Left hindlimb (tissue), 1 donor: ENCODE results near the gene AACS.

Experiments
- DNase-seq: peaks from one replicate; pipeline ENCODE4 v3.0.0-alpha.2; 2018

The AACS gene

DNA sequence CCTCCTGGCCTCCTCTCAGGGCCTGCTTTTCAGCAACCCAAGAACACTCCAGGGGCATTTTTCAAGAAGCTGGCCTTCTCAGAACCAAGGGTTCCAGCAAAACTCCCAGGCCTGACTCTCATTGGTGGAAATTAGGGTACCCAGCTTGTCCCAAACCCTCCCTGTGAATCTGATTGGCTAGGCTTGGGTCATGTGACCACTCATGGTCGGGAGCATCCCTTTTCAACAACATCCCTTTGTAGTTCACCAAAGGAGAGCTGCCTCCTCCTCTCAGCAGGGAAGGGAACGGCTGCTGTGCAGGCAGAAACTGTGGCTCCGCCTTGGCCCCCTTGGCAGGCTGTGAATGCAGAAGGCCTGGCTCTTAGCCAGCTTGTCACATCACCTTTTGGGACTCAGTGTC lies 94.5 kb downstream of the AACS start:
- no peak for DNase-seq

DNA sequence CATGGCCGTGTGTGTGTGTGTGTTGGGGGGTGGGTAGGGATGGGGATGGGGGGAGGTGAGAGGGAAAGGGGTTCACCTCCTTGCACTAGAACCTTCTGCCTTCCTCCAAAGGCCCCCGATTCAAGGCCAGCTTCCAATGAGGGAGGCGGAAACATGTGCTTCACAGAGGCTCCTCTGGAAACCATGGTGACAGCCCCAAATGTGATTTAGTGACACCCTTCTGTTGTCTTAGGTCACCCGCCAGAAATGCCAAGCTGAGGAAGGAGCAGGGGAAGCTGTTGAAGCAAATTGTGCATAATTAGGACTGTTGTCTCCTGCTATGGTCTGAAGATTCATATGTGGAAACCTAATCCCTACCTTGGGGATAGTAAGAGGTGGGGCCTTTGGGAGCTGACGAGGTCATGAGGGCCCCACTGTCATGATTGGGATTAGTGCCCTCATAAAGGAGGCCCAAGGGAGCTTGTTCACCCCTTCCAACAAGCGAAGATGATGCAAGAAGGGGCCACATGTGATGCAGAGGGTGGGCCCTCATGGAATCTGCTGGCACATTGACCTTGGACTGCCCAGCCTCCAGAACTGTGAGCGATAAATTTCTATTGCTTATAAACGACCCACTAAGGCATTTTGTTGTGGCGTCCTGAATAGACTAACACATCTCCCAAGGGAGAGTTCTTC lies 95.2 kb downstream of the AACS start:
- DNase-seq = no peak

DNA sequence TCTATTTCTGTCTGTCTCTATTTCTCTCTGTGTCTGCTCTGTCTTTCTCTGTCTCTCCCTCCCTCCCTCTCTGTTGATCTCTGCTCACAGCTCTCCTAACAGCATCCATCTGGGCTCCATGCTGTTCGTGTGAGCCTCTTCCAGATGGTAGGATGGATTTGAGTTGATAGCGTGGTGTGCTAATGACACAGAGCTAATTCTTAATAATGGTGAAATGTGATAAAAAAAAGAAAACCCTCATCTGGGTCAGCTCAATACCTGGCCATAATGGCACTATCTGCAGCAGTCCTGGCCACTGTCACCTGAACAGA lies 96.4 kb downstream of the AACS start:
- no peak for DNase-seq

DNA sequence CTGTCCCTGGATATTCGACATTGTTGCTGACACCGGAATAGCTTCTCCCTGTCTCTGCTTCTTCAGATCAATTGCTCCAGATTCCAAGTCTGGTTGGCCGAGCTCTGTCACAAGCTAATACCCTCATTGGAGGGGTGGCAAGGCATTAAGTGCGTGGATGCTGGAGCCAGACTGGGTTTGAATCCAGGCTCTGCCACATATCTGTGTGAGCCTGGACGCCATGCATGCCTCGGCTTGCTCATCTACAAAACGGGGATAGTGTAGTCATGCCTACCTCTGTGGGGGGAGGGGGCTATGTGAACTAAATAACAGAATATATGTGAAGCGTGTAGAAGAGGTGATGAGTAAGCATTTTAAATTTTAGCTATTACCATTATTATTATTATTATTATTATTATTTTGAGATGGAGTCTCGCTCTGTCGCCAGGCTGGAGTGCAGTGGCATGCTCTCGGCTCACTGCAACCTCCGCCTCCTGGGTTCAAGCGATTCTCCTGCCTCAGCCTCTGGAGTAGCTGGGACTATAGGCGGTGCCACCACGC lies 97.3 kb downstream of the AACS start:
- DNase-seq = no peak

DNA sequence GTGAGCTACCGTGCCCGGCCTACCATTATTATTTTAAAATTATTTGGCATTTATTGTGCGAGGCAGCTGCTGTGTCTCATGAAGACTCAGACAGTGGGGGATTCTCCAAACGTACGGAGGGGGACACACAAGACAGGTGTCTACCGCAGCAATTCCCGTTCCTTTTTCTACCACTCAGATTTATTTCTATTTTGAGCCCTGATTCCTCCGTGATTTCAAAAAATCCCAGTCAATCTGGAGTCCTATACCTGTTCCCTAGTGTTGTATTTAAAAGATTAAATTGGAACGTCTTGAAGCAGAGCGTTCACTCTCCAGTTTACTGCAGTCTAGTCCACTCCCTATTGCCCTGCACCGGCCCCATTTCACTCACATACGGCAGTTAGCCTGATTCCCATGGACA lies 97.9 kb downstream of the AACS start:
- DNase-seq = no peak

DNA sequence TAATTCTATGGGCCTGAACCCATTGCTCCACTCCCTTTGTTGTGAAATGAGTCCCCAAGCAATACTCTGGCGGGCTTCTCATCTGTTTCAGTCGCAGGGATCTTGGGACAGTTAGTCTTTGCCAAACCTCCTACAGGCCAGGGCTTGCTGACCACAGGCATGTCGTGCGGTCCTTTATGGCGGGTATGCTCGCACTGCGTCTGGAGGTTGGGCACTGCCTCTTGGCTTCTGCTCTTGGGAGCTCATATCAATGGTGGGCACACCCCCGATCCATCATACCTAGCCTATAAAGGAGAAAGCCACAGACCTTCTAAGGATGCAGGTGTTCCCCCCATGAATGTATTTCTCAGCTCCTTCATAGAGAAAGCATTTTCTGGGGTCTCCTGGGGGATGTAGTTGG lies 99.3 kb downstream of the AACS start:
- DNase-seq = no peak

DNA sequence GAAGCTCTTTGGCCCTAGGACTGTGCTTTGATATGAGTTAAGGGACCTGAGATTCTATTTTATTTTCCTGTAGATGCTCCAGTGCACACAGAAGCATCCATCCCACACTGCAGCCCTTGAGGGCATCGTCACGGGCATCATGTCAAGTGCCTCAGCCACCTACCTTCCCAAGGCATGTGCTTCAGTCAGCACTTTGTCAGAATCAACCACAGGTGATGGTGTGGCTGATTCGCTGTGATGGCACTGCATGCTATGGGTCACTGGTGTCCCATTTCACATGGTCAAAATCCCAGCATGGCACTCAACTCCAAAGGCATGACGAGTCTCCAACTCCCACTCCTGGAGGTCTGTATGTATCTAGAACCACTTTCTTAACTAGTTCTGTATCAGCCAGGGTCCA lies 100.8 kb downstream of the AACS start:
- no peak for DNase-seq

DNA sequence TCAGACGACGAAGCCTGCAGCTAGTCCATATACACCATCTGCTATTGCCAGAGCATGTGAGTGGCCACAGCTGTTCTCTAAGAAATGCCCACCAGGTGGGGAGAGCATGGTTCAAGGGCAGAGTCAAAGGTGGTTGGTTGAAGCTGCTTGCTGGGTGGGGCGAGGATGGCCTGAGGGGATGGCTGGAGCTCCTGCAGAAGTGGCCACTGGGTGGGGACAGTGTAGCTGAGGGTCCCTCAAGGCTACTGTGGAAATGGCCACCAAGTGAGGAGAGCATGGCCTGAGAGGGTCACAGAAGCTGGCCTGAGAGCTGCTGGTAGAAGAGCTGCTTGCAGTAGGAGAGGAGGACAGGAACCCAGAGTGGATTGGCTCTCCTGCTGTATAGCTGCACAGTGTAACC lies 102.4 kb downstream of the AACS start:
- no peak for DNase-seq

DNA sequence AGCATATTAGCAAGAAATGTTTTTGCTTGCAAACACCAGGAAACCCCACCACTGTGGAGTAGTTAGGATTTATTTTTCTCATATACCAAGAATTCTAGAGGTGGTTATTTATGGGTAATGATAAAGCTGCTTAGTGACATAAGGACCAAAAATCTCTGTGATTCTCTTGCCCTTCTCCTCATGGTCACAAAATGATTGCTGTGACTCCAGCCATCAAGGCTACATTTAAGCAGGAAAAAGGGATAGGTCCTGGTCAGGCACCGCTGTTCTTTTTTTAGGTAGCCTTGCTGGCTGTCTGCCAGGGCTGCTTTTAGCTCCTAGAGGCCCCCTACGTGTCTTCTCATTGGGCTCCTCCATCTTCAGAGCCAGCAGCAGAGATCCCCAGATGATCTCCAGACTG lies 104.2 kb downstream of the AACS start:
- DNase-seq = no peak

DNA sequence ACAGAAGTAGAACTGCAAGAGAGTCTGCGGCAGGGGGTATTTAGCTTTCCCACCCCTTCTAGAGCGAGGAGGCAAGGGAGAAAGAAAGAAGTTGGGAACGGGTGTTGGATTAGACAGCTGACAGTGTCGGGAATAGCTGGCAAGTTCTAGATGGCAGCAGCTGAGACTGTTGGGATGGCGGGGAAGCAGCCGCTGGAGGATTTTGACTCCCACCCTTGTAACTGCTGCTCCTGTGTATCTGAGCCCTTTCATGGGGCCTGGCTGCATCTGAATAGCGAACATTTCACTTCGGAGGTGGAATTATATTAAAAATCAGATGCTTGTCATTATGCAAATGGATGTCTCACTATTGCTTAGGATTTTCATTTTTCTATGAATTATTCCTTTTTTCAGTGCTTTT lies 104.6 kb downstream of the AACS start:
- DNase-seq = no peak

DNA sequence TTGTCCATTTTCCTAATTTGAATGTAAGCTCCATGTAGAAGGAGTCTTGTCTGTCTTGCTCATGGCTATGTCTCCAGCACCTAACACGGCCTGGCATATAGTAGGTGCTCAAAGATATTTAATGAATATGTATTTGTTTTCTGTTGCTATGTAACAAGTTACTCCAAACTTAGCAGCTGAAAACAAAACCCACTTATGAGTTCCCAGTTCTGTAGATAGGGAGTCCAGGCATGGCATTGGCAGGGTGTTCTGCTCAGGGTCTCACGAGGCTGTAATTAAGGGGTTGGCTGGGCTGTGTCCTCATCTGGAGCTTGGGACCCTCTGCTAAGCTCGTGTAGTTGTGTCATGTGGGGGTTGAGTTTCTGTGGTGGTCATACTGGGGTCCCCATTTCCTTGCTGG lies 106.0 kb downstream of the AACS start:
- no peak for DNase-seq

DNA sequence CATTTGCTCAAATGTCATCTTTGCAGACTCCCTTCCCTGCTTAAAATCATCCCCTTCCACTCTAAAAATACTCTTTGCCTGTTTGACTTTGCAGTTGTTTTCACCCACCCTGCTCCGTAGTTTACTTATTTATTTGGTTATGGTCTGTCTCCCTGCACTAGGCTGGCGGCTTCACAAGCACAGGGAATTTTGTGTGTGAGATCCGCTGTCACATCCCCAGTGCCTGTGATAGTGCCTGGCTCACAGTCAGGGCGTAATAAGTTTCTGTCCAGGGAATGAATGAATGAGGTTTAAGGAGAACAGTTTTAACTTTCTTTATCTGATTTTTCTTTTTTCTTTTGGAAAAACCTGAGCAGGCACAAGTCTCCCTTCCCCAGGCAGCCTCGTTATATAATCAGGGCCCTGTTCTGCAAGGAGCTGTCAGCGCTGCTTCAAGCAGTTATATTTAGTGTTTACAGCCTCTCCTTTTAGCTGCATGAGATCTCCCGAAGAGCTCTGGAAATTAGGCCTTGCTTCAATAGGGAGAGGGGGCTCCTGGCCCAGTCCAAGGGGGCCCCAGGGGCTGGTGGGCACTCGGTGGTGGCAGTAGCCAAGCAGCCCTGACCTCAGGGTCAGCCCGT lies 107.1 kb downstream of the AACS start:
- no peak for DNase-seq

DNA sequence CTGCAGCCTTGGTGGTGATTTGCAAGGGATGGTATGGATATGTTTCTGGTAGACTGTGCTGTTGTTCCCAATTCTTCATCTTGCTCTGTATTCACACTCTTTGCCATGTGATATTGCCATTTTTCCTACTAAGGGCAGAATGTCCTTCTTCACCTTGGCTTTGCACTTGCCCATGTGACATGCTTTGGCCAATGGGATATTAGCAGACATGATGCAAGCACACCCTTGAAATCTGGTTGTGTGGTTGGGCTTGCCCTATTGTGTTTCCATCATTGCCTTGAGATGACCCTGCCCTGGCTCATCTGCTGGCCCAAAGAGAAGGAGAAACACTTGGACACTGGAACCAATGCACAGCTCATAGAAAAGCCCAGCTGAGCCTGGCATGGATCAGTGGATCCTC lies 110.3 kb downstream of the AACS start:
- no peak for DNase-seq

DNA sequence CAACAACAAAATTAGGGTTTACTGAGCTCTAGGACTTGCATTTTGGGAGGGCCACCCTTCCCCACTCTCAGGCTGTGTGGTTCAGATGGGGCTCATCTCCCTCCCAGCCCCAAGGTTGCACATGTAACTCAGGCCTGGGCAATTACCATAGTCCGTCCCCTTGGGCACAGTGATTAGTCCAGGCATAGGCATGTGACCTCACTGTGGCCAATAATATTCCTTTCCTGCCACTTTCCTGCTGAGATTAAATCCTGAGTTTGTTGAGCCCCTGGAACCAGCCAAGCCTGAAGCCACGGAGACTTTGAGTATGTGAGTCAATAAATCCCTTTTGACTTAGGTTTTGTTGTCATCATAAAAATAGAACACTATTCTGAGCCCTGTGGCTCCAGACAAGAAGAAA lies 113.0 kb downstream of the AACS start:
- no peak for DNase-seq

DNA sequence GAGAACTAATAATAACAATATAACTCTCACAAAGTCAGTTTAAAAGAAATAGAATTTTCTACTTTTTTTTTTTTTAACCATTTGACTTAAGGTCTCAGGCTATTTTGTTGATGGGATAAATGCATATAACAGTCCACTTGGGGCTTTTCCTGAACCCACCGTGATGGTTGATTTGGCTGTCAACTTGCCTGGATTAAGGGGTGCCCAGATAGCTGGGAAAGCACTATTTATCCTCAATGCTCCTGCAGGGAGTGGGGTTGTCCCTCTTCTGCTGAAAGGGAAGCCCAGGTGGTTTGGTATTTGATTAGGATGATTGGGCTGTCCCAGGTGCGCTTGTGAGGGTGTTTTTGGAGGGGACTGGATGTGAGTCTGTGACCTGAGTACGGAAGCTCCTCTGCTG lies 114.9 kb downstream of the AACS start:
- DNase-seq = no peak

DNA sequence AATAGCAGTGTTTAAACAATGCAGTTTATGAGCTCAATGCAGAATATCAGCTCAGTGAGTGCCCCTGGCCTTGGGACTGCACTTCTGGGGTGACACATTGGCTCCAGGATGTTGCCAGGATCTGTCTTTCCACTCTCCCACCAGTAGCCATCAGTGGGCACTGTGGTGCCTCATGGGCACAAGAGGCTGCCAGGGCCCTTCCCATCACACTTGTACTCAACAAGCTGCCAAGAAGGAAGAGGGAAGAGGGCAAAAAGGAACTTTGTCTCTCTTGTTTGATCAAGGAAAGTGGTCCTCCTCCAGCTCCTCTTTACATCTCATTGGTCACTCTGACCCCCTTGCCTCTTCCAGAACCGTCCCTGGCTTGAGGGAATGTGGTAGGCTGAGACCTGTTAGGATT lies 115.9 kb downstream of the AACS start:
- no peak for DNase-seq

DNA sequence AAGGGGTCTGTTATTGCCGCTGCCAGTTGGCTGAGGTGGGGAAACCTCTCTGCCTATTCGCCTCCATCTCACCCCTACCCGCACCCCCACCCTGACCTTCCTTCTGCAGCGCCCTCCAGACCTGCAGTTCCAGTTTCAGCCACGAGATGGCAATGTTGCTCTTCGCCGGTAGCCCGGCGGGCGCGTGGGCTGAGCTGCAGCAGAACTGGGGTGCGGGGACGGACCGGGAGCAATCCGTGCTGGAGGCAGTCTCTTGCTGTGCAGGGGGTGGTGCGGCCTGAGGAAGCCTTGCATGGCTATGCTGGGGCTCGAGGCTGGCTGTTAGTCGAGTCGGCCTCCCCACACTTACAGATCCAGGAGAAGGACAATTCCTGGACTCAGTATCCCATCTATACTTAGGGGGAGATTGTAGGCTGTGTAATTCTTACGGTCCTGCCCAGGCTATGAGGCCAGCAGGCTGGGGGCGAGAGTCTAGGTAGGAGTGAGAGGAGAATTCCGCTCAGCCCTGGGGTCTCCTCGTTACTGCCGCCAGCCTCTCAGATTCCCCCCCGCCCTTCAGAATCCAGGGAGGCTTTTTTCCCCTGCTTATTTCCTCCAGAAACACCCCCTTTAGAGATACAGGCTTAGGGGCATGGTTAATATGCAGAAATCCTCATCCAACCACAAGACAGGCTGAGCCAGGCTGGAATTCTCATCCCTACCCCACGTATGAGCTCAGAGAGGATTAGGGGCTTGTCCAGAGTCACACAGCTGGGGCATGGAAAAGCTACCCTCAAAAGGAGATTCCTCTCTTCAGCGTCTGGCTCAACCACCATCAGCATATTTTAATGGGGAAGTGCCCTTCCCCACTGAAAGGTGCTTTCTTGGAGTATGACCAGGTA lies 118.2 kb downstream of the AACS start:
- peak; percentile 84 for DNase-seq

DNA sequence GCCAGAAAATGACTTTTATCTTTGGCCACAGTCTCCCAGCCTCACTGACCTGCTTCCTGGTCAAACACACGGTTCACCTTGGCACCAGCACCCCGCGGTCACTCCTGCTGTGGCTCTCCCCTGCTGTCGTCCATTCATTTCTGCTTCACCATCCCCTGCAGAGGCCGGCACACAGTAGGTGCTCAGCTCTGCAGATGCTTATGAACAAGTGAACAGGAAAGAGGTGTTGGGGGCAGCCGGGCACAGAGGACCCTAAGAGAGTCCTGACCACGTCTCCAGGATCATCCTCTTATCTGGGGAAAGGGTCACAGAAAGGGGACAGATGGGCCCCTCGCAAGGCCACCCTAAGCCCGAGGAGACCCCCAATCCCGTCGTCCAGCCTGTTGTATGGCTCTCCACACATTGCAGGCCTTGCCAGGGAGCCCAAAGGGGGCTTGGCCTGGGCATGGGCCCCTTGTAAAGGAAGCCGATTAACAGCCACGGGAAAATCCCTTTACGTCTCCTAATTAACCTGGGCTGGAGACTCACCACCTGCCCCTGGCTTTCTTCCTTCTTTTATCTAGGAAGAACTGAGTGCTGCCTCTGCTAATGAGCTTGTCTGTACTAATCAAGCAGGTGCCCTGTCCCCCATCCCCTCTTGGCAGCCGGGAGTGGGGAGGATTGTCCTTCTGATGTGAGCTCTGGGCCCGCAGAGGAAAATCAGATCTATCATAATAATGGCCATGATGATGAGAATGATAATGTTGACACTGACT lies 119.2 kb downstream of the AACS start:
- no peak for DNase-seq

DNA sequence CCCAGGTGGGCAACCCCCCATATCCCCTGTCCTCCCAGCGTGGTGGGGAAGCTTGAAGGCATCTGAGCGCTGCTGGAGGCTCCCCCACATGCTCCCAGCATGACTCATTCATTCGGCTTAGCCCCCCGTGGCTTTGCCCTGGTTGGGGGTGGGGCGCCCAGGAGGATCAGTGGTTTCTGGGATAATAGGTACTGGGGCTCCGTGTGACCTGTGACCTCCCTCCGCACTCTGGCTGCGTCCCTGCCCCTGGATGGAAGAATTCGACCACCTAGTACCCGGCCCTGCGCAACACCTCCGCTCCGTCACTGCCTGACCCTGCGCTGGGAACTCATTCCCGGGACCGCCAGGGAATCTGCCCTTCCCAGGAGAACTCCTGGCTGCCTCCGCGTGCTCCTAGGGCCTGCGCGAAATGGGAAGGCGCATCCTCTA lies 120.1 kb downstream of the AACS start:
- DNase-seq = no peak

DNA sequence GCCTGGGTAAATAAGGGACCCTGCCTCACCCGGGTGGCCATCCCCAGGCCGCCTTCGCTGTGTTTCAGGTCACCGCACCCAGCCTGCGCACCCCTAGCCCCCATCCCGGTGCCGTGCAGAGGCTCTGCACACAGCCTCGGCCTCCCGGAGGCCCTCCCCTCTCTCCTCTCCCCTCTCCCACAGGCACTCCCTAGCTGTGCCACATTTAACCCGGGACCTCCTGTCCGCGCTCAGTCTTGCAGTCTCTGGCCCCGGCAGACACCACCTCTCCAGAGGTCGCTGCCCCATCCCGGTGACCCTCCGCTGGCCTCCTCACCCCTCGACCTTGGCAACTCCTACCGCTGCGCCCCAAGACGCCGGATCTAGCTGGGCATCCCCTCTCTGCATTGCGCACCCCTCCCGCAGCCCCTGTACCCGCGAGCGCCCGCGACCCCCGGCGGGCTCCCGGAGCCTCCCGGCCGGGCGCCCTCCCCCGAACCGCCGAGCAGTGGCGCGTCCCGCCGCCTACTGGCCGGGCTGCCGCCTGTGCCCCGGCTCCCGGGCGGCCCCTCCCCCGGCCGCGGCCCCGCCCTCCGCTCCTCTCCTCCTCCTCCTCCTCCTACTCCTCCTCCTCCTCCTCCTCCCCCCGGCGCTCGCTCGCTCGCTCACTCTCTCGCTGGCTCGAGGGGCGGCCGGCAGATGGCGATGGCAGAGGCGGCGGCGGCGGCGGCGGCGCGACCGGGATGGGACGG lies 120.7 kb downstream of the AACS start, which contains the start of gene TMEM132B:
Gene TMEM132B (plus strand): TSS at position 647 of the 731 bp plus-strand sequence.
- DNase-seq = peak; percentile 85

DNA sequence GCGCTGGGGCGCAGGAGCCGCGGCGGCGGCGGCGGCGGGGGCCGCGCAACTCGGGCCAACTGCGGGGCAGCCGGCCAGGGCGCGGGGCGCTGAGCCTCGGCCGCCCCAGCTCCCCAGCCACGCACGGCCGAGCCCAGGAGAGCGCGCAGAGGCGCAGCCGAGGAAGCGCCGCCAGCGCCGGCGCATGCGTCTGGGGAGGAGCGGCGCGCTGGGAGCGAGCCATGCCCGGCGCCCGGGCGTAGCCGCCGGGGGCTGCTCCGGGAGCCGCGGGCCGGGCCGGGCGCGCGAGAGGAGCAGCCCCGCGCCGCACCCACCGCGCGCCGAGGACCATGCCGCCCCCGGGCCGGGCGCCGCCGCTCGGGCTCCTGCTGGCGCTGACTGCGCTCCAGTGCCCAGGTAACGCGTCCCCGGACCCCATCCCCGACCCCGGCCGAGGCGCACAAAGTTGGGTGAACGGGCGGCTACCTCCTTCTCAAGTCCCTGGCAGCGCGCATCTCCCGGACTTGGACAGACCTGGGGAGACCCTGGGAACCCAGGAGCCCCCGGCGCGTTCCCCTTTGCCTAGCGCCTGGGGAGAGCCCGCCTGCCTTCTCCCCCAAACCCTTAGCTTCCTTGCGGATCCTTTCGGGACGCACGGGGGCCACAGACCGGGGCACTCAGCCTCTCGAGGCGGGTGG lies 121.4 kb downstream of the AACS start:
- DNase-seq = no peak
